GM19438 (cell line): Measurements from ENCODE around the gene KLHL15.

Experiments used
- ATAC-seq: cut with Tn5 transposase; IDR thresholded peaks from one replicate; pipeline ENCODE4 v1.9.1; 2021; ENCODE audit warnings: low read depth; ENCODE audit not compliant: unreplicated experiment

Gene KLHL15

DNA sequence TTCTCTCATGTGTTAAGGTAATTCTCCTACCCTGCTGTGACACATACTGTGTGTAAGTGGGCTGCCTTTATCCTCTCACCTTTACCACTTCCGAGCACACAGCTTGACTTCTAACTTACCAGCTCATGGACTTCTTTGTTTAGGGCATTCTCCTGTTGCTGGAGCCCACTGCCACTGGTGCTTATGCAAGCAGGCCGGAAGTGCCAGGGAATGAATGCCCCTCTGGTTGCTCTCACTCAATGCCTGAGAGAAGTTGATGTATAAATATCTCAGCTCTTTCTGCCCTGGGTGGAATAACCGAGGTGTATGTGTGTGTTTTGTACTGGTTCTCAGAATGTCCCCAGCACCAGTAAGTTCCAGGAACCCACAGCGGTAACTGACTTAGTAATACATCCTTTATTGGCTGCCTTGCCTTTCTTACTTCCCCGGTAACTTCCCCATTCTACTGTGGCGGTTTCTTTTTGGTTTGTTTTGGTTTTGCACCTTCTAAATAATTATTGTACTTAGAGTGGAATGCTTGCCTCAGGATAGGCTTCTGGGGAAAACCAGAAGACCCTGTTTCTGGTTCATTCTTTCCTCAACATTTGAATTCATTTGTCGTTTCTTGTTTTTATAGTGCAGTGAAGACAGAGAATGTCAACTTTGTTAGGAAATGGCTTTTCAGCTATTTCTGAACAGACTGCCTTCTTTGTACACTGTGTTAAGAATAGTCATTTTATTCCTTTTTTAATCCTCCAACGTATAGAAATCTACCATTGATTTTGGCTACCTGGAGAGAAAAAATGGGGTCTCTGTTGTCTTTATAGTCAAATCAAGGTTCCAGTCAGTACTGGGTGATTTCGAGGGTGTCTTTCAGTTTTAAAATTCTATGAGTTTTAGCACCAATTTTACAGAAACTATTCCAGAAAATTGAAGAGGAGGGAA is 73.7 kb downstream of the KLHL15 start:
- peak; percentile 89 for ATAC-seq

DNA sequence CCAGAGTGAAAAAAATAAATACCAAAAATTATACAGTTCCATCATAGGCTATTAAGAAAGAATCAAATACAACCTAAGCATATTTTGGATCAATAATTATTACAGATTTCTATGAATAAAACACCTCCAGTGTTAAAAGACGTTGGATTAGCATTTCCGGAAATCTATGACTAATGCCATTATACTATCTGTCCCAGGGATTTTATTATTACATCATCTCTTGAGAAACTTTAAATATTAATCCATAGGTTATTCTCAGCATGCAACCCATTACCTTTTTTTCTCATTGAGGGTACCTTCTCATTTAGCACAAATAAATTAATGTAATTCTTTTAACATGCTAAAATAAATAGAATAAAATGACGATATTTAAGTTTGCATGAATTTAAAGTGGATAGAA is 74.6 kb downstream of the KLHL15 start:
- ATAC-seq, result no peak

- ATAC-seq, result no peak
Observed at GRCh38 chrX:23945206-23945605, 81.8 kb downstream of the KLHL15 start.

- ATAC-seq, result no peak
Observed at GRCh38 chrX:23944234-23944633, 82.8 kb downstream of the KLHL15 start.

GRCh38 chrX:23939203-23939602 is 87.8 kb downstream of the KLHL15 start:
- no peak for ATAC-seq

GRCh38 chrX:23938690-23939089 is 88.3 kb downstream of the KLHL15 start:
- no peak for ATAC-seq

DNA sequence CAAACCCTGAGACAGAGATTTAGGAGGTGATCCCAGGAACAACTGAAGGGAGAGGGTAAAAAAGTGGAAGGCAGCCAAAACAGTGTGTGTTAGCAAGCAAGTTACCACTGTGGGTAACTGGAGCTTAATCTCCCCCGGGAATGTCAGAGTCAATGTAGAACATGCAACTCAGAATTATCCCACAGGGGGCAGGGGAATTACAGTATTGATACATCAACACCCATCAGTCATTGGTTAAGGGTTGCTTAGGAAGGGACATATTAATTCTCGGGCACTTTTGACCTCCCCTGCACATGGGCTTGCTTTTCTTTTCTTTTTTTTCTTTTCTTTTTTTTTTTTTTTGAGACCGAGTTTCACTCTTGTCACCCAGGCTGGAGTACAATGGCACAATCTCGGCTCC is 89.9 kb downstream of the KLHL15 start:
- no peak for ATAC-seq

DNA sequence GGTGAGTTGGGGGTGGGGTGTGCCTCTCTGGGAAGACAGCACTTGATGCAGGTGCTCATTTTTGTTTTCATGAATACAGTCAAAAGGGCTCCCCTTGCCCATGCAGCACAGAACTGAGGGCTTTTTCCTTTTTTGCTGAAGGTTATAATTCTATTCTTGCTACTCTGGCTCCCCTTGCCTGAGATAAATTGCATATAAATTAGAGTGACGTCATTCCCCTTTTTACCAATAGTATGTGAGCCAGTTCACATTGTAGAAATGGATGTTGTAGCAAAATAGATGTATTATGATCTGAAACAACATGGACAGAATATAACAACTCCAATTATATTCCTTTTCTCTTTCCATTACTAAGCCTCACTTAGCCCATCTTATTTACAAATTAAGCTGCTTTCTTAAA is 90.8 kb downstream of the KLHL15 start:
- ATAC-seq, result no peak

GRCh38 chrX:23935106-23935505 is 91.9 kb downstream of the KLHL15 start:
- no peak for ATAC-seq
